ENCODE data around the gene EDN2.

The EDN2 gene

DNA sequence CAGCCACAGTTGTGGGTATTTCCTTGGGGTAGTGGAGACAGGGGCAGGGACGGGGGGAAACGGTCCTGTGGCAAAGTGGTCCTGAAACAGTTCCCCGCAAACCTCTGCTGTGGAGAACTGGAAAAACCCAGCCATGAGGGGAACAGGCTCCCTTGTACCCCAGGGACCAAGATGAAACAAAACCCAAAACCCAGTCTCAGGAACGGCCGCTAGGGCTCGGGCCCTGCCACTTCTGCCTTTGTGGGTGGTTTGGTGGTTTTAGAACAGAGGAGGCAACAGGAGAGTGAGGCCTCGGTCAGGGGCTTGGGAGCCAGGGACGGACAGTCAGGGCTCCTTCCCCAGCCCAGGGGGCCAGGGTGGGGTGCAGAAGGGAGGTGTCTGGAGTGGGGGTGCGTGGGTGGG lies 24.8 kb upstream of the EDN2 start:
- Histone ChIP-seq H4K20me1 (ENCODE audit: insufficient read depth, low read length, poor library complexity, severe bottlenecking) (no peaks in the 10 kb centered on the region), H3K4me3 (ENCODE audit: low read length, poor library complexity, severe bottlenecking) (no peak overlapping the region), H3K36me3 (ENCODE audit: insufficient read depth, low read length) (no peaks in the 10 kb centered on the region), H3K9ac (ENCODE audit: low read depth, low read length, poor library complexity, severe bottlenecking) (no peak overlapping the region), H3F3A (ENCODE audit: low read depth) (no peaks in the 10 kb centered on the region), H3K27me3 (ENCODE audit: insufficient read depth, low read length, poor library complexity, severe bottlenecking) (no peaks in the 10 kb centered on the region), H3K4me1 (ENCODE audit: insufficient read depth, low read length, poor library complexity, severe bottlenecking) (no peaks in the 10 kb centered on the region), H3K4me2 (ENCODE audit: low read depth, low read length, poor library complexity, severe bottlenecking) (no peak overlapping the region), H3K9me3 (ENCODE audit: insufficient read depth, low read depth, low read length) (no peaks in the 10 kb centered on the region), H2AFZ (ENCODE audit: low read length) (no peak overlapping the region), H3K79me2 (ENCODE audit: insufficient read depth, low read length) (no peaks in the 10 kb centered on the region), H3K9me2 (replicated peaks; ENCODE audit: low read depth, low read length) (no peaks in the 10 kb centered on the region)
- no peak for TF ChIP-seq EZH2phosphoT487 (IDR thresholded peaks at IDR 0.05; ENCODE audit: borderline replicate concordance)
- TF ChIP-seq, protein P1, sequence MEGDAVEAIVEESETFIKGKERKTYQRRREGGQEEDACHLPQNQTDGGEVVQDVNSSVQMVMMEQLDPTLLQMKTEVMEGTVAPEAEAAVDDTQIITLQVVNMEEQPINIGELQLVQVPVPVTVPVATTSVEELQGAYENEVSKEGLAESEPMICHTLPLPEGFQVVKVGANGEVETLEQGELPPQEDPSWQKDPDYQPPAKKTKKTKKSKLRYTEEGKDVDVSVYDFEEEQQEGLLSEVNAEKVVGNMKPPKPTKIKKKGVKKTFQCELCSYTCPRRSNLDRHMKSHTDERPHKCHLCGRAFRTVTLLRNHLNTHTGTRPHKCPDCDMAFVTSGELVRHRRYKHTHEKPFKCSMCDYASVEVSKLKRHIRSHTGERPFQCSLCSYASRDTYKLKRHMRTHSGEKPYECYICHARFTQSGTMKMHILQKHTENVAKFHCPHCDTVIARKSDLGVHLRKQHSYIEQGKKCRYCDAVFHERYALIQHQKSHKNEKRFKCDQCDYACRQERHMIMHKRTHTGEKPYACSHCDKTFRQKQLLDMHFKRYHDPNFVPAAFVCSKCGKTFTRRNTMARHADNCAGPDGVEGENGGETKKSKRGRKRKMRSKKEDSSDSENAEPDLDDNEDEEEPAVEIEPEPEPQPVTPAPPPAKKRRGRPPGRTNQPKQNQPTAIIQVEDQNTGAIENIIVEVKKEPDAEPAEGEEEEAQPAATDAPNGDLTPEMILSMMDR (conservative IDR thresholded peaks at IDR 0.05; ENCODE audit: low read length): no peak

DNA sequence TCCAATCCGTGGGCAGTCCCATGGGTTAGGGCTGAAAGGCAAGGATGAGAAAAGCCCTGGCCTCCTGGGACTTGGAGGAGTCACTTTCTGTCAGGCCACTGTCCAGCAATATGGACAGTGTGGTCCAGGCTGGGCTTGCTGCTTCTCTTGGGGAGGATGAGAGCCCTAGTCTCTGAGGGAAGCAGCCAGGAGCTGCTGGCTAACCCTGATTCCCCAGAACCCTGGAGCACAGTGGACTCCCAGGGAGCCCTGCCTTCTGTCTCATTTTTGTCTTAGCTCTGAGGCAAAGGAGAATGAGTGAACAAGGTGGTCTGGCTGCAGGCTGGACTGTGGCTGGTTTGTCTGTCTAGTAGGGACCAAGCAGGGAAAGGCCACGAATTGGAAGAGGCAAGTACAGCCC lies 23.8 kb upstream of the EDN2 start:
- H3K9me3 ChIP-seq (ENCODE audit: insufficient read depth, low read depth, low read length): no peaks in the 10 kb centered on the region
- TF ChIP-seq, protein P1 (conservative IDR thresholded peaks at IDR 0.05; ENCODE audit: low read length): no peak
- TF ChIP-seq EZH2phosphoT487 (IDR thresholded peaks at IDR 0.05; ENCODE audit: borderline replicate concordance): no peak
- no peak overlapping the region for H3K4me3 ChIP-seq (ENCODE audit: low read length, poor library complexity, severe bottlenecking)
- H3K4me1 ChIP-seq (ENCODE audit: insufficient read depth, low read length, poor library complexity, severe bottlenecking): no peaks in the 10 kb centered on the region
- H3K36me3 ChIP-seq (ENCODE audit: insufficient read depth, low read length): no peaks in the 10 kb centered on the region
- H3K9ac ChIP-seq (ENCODE audit: low read depth, low read length, poor library complexity, severe bottlenecking): no peak overlapping the region
- H3F3A ChIP-seq (ENCODE audit: low read depth): no peaks in the 10 kb centered on the region
- no peaks in the 10 kb centered on the region for H3K9me2 ChIP-seq (replicated peaks; ENCODE audit: low read depth, low read length)
- H3K79me2 ChIP-seq (ENCODE audit: insufficient read depth, low read length): no peaks in the 10 kb centered on the region
- no peaks in the 10 kb centered on the region for H3K27me3 ChIP-seq (ENCODE audit: insufficient read depth, low read length, poor library complexity, severe bottlenecking)
- no peak overlapping the region for H2AFZ ChIP-seq (ENCODE audit: low read length)
- no peaks in the 10 kb centered on the region for H4K20me1 ChIP-seq (ENCODE audit: insufficient read depth, low read length, poor library complexity, severe bottlenecking)
- no peak overlapping the region for H3K4me2 ChIP-seq (ENCODE audit: low read depth, low read length, poor library complexity, severe bottlenecking)

DNA sequence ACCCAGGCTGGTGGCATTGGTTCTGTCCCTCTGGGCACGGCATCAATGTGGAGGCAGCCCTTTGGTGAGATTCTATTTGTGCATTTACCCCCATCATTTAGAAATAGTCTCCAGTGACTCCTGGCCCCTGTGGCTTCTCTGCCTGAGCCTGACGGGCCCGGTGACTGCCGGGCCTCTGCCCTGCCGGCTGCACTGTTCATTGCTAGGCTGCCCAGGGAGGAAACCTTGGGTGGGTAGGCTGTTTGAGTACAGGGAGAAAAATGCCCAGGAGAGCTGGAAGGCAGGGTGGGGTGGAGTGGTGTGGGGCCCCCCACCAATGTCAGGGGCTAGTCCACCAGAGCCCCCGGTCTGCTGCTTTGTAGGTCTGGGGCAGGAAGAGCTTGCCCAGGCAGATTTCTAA lies 23.4 kb upstream of the EDN2 start:
- Histone ChIP-seq H3K4me2 (ENCODE audit: low read depth, low read length, poor library complexity, severe bottlenecking) (no peak overlapping the region), H3K9me2 (replicated peaks; ENCODE audit: low read depth, low read length) (no peaks in the 10 kb centered on the region), H3F3A (ENCODE audit: low read depth) (no peaks in the 10 kb centered on the region), H3K9ac (ENCODE audit: low read depth, low read length, poor library complexity, severe bottlenecking) (no peak overlapping the region), H3K9me3 (ENCODE audit: insufficient read depth, low read depth, low read length) (no peaks in the 10 kb centered on the region), H3K79me2 (ENCODE audit: insufficient read depth, low read length) (no peaks in the 10 kb centered on the region), H3K27me3 (ENCODE audit: insufficient read depth, low read length, poor library complexity, severe bottlenecking) (no peaks in the 10 kb centered on the region), H3K36me3 (ENCODE audit: insufficient read depth, low read length) (no peaks in the 10 kb centered on the region), H4K20me1 (ENCODE audit: insufficient read depth, low read length, poor library complexity, severe bottlenecking) (no peaks in the 10 kb centered on the region), H2AFZ (ENCODE audit: low read length) (no peak overlapping the region), H3K4me3 (ENCODE audit: low read length, poor library complexity, severe bottlenecking) (no peak overlapping the region), H3K4me1 (ENCODE audit: insufficient read depth, low read length, poor library complexity, severe bottlenecking) (no peaks in the 10 kb centered on the region)
- TF ChIP-seq EZH2phosphoT487 (IDR thresholded peaks at IDR 0.05; ENCODE audit: borderline replicate concordance): no peak
- TF ChIP-seq, protein P1 (conservative IDR thresholded peaks at IDR 0.05; ENCODE audit: low read length): no peak
